Measurements from ENCODE around the gene COL5A3.
A peak's percentile ranks its signal among the peaks of the same experiment; 100 is the strongest.

COL5A3 gene

GRCh38 chr19:9939301-9939913, 70.9 kb downstream of the COL5A3 start:
- no peak overlapping the region for H3K4me2 ChIP-seq (ENCODE audit: low read depth, low read length)
- no peaks in the 10 kb centered on the region for H3K79me2 ChIP-seq (ENCODE audit: low read length)
- H3K36me3 ChIP-seq (replicated peaks; ENCODE audit: insufficient read depth, low read length): no peaks in the 10 kb centered on the region
- H3K27me3 ChIP-seq (replicated peaks; ENCODE audit: insufficient read depth, low read length): peaks cover 77% of the 10 kb centered on the region
- no peaks in the 10 kb centered on the region for H3F3A ChIP-seq (ENCODE audit: insufficient read depth, low read length)
- H3K9me3 ChIP-seq (replicated peaks; ENCODE audit: insufficient read depth, low read length): no peaks in the 10 kb centered on the region
- H4K20me1 ChIP-seq (ENCODE audit: insufficient read depth, low read length): no peaks in the 10 kb centered on the region
- H3K9ac ChIP-seq (ENCODE audit: low read length): no peak overlapping the region
- no peaks in the 10 kb centered on the region for H3K9me2 ChIP-seq (replicated peaks; ENCODE audit: insufficient read depth, low read length)
- no peaks in the 10 kb centered on the region for H3K4me1 ChIP-seq (ENCODE audit: low read length)
- H2AFZ ChIP-seq (ENCODE audit: low read length): no peak overlapping the region
- TF ChIP-seq EZH2 (optimal IDR thresholded peaks at IDR 0.05; ENCODE audit: low read depth, low read length): no peak
- TF ChIP-seq CTCF (IDR thresholded peaks at IDR 0.05; ENCODE audit: low read length): no peak
- no peak for TF ChIP-seq EZH2phosphoT487 (IDR thresholded peaks at IDR 0.05; ENCODE audit: low read length)
- no peak overlapping the region for H3K4me3 ChIP-seq (ENCODE audit: low read length)
- no peak overlapping the region for H3K27ac ChIP-seq (ENCODE audit: low read length)
- DNase-seq: no peak

GRCh38 chr19:9937001-9937411, 73.3 kb downstream of the COL5A3 start:
- TF ChIP-seq EZH2phosphoT487 (IDR thresholded peaks at IDR 0.05; ENCODE audit: low read length) (no peak), EZH2 (optimal IDR thresholded peaks at IDR 0.05; ENCODE audit: low read depth, low read length) (no peak), CTCF (IDR thresholded peaks at IDR 0.05; ENCODE audit: low read length) (no peak)
- H3K9me2 ChIP-seq (replicated peaks; ENCODE audit: insufficient read depth, low read length): no peaks in the 10 kb centered on the region
- H3F3A ChIP-seq (ENCODE audit: insufficient read depth, low read length): no peaks in the 10 kb centered on the region
- H2AFZ ChIP-seq (ENCODE audit: low read length): no peak overlapping the region
- no peaks in the 10 kb centered on the region for H3K79me2 ChIP-seq (ENCODE audit: low read length)
- no peak overlapping the region; the same call in 1 of the 2 replicates for H3K4me3 ChIP-seq (ENCODE audit: low read length)
- H3K27ac ChIP-seq (ENCODE audit: low read length): no peak overlapping the region
- H3K27me3 ChIP-seq (replicated peaks; ENCODE audit: insufficient read depth, low read length): peaks cover 75% of the 10 kb centered on the region
- H3K9me3 ChIP-seq (replicated peaks; ENCODE audit: insufficient read depth, low read length): no peaks in the 10 kb centered on the region
- H3K36me3 ChIP-seq (replicated peaks; ENCODE audit: insufficient read depth, low read length): no peaks in the 10 kb centered on the region
- peak overlapping the region; percentile 18; the same call in 1 of the 2 replicates for H3K4me2 ChIP-seq (ENCODE audit: low read depth, low read length)
- H3K4me1 ChIP-seq (ENCODE audit: low read length): no peaks in the 10 kb centered on the region
- DNase-seq: no peak
- no peak overlapping the region for H3K9ac ChIP-seq (ENCODE audit: low read length)
- H4K20me1 ChIP-seq (ENCODE audit: insufficient read depth, low read length): no peaks in the 10 kb centered on the region

GRCh38 chr19:9936326-9937000, 73.8 kb downstream of the COL5A3 start, which contains the start of gene OLFM2:
Gene OLFM2 (minus strand): TSS chr19:9936515. CDS start chr19:9936366, 149 bp downstream.
- no peak for TF ChIP-seq EZH2phosphoT487 (IDR thresholded peaks at IDR 0.05; ENCODE audit: low read length)
- no peak for TF ChIP-seq EZH2 (optimal IDR thresholded peaks at IDR 0.05; ENCODE audit: low read depth, low read length)
- TF ChIP-seq CTCF (IDR thresholded peaks at IDR 0.05; ENCODE audit: low read length): no peak
- peak within 1 kb of the TSS; percentile 18; the same call in 1 of the 2 replicates for H3K4me2 ChIP-seq (ENCODE audit: low read depth, low read length)
- H3K36me3 ChIP-seq (replicated peaks; ENCODE audit: insufficient read depth, low read length): no peaks in the 10 kb centered on the region
- H3K9me3 ChIP-seq (replicated peaks; ENCODE audit: insufficient read depth, low read length): no peaks in the 10 kb centered on the region
- H3K4me3 ChIP-seq (ENCODE audit: low read length): no peak within 1 kb of the TSS; the same call in 1 of the 2 replicates
- DNase-seq: no peak
- peaks cover 74% of the 10 kb centered on the region for H3K27me3 ChIP-seq (replicated peaks; ENCODE audit: insufficient read depth, low read length)
- no peak within 1 kb of the TSS for H2AFZ ChIP-seq (ENCODE audit: low read length)
- H3K4me1 ChIP-seq (ENCODE audit: low read length): no peaks in the 10 kb centered on the region
- H3K27ac ChIP-seq (ENCODE audit: low read length): no peak within 1 kb of the TSS
- no peaks in the 10 kb centered on the region for H3F3A ChIP-seq (ENCODE audit: insufficient read depth, low read length)
- no peaks in the 10 kb centered on the region for H4K20me1 ChIP-seq (ENCODE audit: insufficient read depth, low read length)
- no peak within 1 kb of the TSS for H3K9ac ChIP-seq (ENCODE audit: low read length)
- H3K9me2 ChIP-seq (replicated peaks; ENCODE audit: insufficient read depth, low read length): no peaks in the 10 kb centered on the region
- H3K79me2 ChIP-seq (ENCODE audit: low read length): no peaks in the 10 kb centered on the region
